ENCODE measurements around the gene OXSR1.

- TF ChIP-seq, protein P1, sequence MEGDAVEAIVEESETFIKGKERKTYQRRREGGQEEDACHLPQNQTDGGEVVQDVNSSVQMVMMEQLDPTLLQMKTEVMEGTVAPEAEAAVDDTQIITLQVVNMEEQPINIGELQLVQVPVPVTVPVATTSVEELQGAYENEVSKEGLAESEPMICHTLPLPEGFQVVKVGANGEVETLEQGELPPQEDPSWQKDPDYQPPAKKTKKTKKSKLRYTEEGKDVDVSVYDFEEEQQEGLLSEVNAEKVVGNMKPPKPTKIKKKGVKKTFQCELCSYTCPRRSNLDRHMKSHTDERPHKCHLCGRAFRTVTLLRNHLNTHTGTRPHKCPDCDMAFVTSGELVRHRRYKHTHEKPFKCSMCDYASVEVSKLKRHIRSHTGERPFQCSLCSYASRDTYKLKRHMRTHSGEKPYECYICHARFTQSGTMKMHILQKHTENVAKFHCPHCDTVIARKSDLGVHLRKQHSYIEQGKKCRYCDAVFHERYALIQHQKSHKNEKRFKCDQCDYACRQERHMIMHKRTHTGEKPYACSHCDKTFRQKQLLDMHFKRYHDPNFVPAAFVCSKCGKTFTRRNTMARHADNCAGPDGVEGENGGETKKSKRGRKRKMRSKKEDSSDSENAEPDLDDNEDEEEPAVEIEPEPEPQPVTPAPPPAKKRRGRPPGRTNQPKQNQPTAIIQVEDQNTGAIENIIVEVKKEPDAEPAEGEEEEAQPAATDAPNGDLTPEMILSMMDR (IDR thresholded peaks at IDR 0.05), result no peak
- TF ChIP-seq POLR2A (IDR thresholded peaks at IDR 0.05), result no peak
Observed at GRCh38 chr3:38238416-38239008, 73.2 kb downstream of the OXSR1 start.

Data from esophagus squamous epithelium (tissue), 4 donors.